Mammary epithelial cell (primary cell): ENCODE results near the gene MSMP.

Experiments used
- CTCF ChIP-seq, 2 donors: IDR thresholded peaks in 1 of 2; conservative IDR thresholded peaks in 1 of 2; 2 replicates each; pipeline ENCODE4 v1.5.1; 2011 to 2012; ENCODE audit warnings: inconsistent platforms in 2 of 2, low read length in 2 of 2, mild to moderate bottlenecking in 2 of 2, control low read depth in 1 of 2, low read depth in 1 of 2; ENCODE audit not compliant: insufficient read depth in 1 of 2; ENCODE audit errors: extremely low read depth in 1 of 2
- EZH2 ChIP-seq: IDR thresholded peaks from 2 replicates; pipeline ENCODE4 v1.6.1; 2012; ENCODE audit warnings: low read length, inconsistent platforms, borderline replicate concordance

GRCh38 chr9:35703906-35704672, 50.0 kb downstream of the MSMP start:
- no peak for TF ChIP-seq EZH2
- no peak for TF ChIP-seq CTCF (conservative IDR thresholded peaks at IDR 0.05 in 1 of 2, IDR thresholded peaks at IDR 0.05 in 1 of 2; ENCODE audit: extremely low read depth in 1 of 2, insufficient read depth in 1 of 2, low read depth in 1 of 2, low read length in 2 of 2)
